C4-2B (cell line): ENCODE data around the gene CEMP1.
"Not testable (repeated sequence)": the region's sequence is repeated elsewhere in the genome, so short reads cannot be mapped to it uniquely, and the experiment has no call there.

Experiments used
- ZFX ChIP-seq: fragments of 450-650 bp; IDR thresholded peaks from 2 replicates; pipeline ENCODE4 v1.6.1; 2017
- TF ChIP-seq, protein P1 (sequence below): fragments of 450-650 bp; conservative IDR thresholded peaks from 2 replicates; pipeline ENCODE4 v1.5.1; 2017; ENCODE audit warnings: mild to moderate bottlenecking

DNA sequence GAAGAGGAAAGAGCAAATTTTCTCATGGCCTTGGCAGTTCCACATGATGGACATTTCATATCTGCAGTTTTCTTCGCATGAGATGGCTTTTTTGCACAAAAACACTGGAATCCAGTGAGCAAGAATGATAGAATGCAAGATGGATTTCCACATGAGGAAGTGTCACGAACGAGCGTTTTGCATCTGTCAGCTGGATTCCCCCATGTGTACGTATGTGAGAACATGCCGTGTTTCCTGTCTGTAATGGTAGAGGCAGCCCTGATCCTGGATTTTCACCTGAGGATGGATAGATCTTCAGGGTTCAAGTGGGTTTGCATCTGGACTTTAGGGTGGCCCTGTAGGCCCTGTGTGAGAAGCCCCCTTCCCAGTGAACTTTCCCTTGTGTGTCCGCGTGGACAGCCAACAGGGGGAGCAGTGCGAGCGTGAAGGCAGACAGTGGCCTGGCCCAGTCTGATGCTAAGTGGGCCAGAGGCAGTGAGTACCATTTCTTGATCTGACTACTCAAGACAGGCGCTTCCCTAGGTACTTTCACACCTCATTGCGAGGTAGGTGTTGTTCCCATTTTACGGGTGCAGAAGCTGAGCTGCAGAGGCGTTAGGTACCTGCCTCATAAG lies 8.7 kb upstream of the CEMP1 start:
- TF ChIP-seq, protein P1, sequence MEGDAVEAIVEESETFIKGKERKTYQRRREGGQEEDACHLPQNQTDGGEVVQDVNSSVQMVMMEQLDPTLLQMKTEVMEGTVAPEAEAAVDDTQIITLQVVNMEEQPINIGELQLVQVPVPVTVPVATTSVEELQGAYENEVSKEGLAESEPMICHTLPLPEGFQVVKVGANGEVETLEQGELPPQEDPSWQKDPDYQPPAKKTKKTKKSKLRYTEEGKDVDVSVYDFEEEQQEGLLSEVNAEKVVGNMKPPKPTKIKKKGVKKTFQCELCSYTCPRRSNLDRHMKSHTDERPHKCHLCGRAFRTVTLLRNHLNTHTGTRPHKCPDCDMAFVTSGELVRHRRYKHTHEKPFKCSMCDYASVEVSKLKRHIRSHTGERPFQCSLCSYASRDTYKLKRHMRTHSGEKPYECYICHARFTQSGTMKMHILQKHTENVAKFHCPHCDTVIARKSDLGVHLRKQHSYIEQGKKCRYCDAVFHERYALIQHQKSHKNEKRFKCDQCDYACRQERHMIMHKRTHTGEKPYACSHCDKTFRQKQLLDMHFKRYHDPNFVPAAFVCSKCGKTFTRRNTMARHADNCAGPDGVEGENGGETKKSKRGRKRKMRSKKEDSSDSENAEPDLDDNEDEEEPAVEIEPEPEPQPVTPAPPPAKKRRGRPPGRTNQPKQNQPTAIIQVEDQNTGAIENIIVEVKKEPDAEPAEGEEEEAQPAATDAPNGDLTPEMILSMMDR = not testable (repeated sequence)
- TF ChIP-seq ZFX = not testable (repeated sequence)
